Measurements from ENCODE around the gene GLTPD2. TPM values are rescaled to one million over a fixed set of nuclear protein-coding genes. Genes with fewer than 3 reads are reported as not detected.

The GLTPD2 gene
- total and polyA plus RNA-seq, 10 of the 15 experiments (the other 5 are each of a cell fraction or from before 2014, with no cell fraction given) = 0.16 to 0.34 TPM; not detected in 8

DNA sequence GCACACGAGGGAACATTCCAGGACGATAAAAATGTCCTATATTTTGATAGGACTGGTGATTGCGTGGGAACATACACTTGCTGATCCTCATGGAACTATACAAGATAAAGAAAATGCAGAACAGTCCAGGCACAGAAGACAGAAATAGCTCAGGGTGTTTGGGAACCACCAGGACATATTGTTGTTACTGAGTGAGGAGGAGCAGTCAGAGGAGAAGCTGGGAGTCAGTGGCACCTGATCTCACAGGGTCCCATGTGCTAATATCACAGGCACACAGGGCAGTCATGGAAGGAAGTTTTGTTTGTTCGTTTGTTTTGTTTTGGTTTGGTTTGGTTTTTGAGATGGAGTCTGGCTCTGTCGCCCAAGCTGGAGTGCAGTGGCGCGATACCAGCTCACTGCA is 23.9 kb downstream of the GLTPD2 start:
- intact Hi-C loops (cut with micrococcal nuclease; ENCODE audit: unreplicated experiment) = no loop called here
- FAIRE-seq (no peak), ATAC-seq (no peak), DNase-seq (ENCODE audit: low read depth, low spot score) (no peak)
- Histone ChIP-seq H3K27ac (ENCODE audit: control insufficient read depth, insufficient read depth) (no peak overlapping the region), H3K4me2 (ENCODE audit: control insufficient read depth, insufficient read depth) (no peak overlapping the region), H3K36me3 (ENCODE audit: control insufficient read depth in 2 of 2, insufficient read depth in 2 of 2, low read length in 1 of 2) (no peaks in the 10 kb centered on the region), H3K9me3 (replicated peaks; ENCODE audit: control insufficient read depth, insufficient read depth, low read length) (no peaks in the 10 kb centered on the region), H2AFZ (ENCODE audit: control insufficient read depth, low read depth, low read length) (no peak overlapping the region), H3K27me3 (replicated peaks in 1 of 2; ENCODE audit: control insufficient read depth in 2 of 2, insufficient read depth in 2 of 2, low read length in 1 of 2) (no peaks in the 10 kb centered on the region), H4K20me1 (ENCODE audit: control insufficient read depth, insufficient read depth) (no peaks in the 10 kb centered on the region), H3K4me1 (ENCODE audit: control insufficient read depth, insufficient read depth, low read length) (peaks cover 2% of the 10 kb centered on the region), H3K4me3 (no peak overlapping the region), H3K79me2 (ENCODE audit: control insufficient read depth, insufficient read depth, low read length) (no peaks in the 10 kb centered on the region), H3K9ac (ENCODE audit: control insufficient read depth, insufficient read depth, low read length) (no peak overlapping the region)
- TF ChIP-seq ATF7 (IDR thresholded peaks at IDR 0.05; ENCODE audit: low read depth) (no peak), EP300 (IDR thresholded peaks at IDR 0.05; ENCODE audit: borderline replicate concordance in 1 of 2, control insufficient read depth in 1 of 2, low read depth in 2 of 2, low read length in 2 of 2) (no peak), SRF (IDR thresholded peaks at IDR 0.05; ENCODE audit: low read depth in 2 of 2, low read length in 2 of 2) (no peak), HDAC2 (IDR thresholded peaks at IDR 0.05) (no peak), RUNX3 (IDR thresholded peaks at IDR 0.05; ENCODE audit: low read length) (no peak)
- TF ChIP-seq, protein P1, sequence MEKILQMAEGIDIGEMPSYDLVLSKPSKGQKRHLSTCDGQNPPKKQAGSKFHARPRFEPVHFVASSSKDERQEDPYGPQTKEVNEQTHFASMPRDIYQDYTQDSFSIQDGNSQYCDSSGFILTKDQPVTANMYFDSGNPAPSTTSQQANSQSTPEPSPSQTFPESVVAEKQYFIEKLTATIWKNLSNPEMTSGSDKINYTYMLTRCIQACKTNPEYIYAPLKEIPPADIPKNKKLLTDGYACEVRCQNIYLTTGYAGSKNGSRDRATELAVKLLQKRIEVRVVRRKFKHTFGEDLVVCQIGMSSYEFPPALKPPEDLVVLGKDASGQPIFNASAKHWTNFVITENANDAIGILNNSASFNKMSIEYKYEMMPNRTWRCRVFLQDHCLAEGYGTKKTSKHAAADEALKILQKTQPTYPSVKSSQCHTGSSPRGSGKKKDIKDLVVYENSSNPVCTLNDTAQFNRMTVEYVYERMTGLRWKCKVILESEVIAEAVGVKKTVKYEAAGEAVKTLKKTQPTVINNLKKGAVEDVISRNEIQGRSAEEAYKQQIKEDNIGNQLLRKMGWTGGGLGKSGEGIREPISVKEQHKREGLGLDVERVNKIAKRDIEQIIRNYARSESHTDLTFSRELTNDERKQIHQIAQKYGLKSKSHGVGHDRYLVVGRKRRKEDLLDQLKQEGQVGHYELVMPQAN (conservative IDR thresholded peaks at IDR 0.05) = no peak
- ChIA-PET SMC1A (ENCODE audit: uncharacterized antibody, unreplicated experiment) (no interaction called here), POLR2A (no interaction called here), CTCF (interaction anchor here (0.7 to 1.0 kb wide), 2 partner anchors 22 to 25 kb away, joined by 3 read pairs; no protein-coding TSS in a partner anchor), RAD21 (ENCODE audit: unreplicated experiment) (interaction anchor here (0.6 kb wide), 1 partner anchor 102 kb away, joined by 3 read pairs; the partner anchor contains the start of gene ARRB2)
- no TSS peak for BruUV-seq (replicated peaks)
- in situ Hi-C loops (cut with MboI) = no loop called here
- 75% methylated on average over 7 of the region's 7 CpGs for WGBS (ENCODE audit: insufficient coverage, insufficient replicate concordance, low lambda C conversion rate, missing lambda C conversion rate)
